Stimulated activated CD4-positive, alpha-beta T cell treated with anti-CD3 and anti-CD28 coated beads, Interleukin-15, amount 100 ng/mL, for 1 hour (primary cell): ENCODE results near the gene MSMB.
"Not testable (repeated sequence)": the region's sequence is repeated elsewhere in the genome, so short reads cannot be mapped to it uniquely, and the experiment has no call there.

ENCODE experiments used
- DNase-seq, 2 donors: peaks; one replicate each; pipeline ENCODE4 v3.0.0-alpha.2; 2020; ENCODE audit warnings: low read depth in 1 of 2, low spot score in 1 of 2

The MSMB gene

DNA sequence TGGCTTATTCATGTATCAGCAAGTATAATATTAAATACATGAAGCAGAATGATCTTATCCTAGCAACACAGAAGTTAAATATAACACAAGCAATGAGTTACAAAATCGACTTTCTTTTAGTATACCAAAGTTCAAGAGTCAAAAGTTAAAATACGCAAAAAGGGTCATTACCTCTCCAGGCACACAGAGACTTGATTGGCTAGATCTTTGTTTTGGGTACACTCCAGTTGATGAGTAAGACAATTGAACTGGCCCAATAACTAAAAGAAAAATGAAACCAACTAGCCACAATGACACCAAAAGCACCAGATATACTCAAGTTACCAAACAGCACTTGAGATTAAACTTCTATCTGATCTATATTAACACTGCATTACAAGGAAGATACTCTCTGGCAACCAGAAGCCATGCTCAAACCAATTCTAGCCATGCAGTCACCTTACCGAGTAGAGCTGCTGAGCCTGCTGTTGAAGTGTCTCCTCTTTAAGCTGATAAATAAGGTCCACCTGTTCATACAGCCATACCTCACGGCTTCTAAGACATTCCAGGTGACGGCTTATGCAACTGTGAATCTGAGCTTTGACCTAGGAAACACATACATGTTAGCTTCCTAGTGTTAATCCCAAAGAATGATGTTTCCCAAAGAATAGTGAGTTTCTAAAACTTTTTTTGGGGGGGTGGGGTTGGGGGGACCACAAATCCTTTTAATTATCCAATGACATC, 31.2 kb downstream of the MSMB start:
- DNase-seq: no peak

DNA sequence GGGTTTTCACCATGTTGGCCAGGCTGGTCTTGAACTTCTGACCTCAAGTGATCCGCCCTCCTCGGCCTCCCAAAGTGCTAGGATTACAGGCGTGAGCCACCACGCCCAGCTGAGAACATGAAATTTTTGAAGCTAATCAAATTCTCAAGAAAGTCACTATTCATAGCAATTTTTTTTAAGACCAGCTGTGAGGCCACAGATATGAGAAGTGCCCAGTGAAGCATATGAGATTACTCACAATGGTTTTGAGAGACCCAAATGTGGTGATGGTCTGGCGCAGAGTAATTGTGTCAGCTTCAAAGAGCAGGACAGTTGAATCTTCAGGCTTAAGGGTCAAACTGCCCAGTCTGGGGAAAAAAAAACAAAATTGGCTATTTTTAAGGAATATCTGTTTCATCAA, 31.9 kb downstream of the MSMB start:
- DNase-seq: no peak

DNA sequence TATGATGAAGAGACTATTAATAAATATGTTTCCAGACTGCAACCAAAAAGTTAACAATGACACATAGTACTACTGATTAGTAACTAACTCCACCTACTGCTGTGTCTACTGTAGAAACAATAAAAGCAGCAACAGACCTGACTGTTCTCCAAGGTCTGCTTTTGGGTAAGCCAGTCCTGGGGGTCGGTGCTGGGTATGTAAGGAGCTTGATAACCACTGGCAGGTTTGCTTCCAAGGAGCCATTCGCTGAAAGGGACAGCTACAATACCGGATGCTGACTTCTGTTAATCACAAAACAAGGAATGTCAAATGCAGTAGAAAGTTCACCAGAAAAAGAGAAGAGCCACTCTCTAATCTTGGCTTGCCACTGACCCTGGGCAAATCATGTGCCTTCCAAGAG, 33.3 kb downstream of the MSMB start:
- DNase-seq: no peak

DNA sequence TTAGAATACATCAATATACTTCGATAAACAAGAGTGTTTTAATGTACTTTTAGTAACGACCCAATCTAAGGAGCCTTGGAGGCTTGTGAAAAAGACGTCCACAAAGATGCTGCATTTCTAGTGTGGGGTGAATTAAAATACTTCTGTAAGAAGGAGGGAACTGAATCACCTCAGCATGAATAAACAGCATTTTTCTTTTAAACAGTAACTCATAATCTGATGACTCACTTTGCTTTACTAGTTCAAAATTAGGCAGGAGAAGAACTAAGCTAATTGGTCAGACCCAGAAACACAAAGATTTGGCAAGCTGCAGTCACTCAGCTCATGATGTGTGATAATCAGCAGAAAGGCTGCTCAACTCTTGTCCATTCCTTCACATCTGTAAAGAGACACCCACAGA, 39.9 kb downstream of the MSMB start:
- DNase-seq: no peak

DNA sequence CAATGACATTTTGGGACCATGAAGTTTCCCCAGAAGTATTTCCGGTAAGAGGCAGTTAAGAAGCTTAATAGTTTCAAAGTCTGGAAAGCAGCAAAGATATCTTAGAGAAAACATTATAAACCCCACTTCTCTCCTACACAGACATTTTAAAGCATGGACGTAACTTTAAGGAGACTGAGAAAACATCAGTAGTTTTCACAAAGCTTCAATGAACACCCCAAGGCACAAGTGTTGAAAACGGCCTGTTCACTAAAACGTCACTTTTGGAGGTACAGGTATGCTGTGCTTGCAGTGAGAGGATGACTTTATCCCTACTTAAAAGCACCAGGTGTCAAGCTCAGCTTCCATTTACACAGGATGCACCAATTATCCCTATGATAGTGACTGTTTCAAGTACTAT, 40.7 kb downstream of the MSMB start:
- DNase-seq: no peak

DNA sequence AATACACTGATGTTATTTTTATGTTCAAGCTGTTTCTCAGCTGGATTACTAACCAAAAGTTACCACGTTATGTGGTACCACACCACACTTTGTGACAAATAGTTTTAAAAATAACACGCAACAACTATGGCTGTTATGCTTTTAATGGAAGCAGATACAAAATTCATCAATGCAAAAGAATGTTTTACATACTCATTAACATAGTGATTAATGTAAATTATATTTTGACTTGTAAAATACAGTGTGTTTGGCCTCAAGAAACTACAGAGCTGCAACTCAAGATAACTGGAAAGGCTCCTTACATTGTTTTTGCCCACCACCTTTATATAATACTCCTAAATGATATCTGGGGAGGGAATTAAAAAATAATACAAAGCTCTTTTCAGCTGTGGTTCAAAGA, 41.1 kb downstream of the MSMB start:
- DNase-seq: no peak

DNA sequence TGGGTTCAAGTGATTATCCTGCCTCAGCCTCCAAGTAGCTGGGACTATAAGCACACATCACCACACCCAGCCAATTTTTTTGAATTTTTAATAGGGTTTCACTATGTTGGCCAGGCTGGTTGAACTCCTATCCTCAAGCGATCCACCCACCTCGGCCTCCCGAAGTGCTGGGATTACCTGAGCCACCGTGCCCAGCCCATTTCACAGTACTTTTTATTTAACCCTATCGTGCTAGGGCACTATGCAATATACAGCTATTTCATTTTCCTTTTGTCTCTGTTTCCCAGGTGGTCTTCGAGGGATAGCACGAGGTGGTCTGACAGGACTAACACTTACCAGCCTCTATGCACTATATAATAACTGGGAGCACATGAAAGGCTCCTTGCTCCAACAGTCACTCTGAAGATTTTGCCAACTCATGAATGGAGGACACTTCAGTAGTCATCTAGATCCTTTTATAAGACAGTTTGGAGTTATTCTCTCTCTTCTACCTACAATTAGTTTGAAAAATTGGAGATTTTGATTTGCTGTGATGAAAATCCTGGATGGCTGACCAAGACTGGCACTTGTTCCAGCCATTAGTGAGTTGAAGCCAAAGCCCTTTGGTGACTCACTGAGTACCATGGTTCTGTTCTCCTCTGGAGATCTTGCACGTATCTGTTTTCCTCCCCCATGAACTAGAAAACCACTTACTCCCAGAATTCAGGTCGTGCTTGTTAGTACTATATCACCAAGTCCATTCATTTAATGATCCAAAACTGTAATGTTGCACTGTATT, 43.0 kb downstream of the MSMB start:
- DNase-seq: no peak

DNA sequence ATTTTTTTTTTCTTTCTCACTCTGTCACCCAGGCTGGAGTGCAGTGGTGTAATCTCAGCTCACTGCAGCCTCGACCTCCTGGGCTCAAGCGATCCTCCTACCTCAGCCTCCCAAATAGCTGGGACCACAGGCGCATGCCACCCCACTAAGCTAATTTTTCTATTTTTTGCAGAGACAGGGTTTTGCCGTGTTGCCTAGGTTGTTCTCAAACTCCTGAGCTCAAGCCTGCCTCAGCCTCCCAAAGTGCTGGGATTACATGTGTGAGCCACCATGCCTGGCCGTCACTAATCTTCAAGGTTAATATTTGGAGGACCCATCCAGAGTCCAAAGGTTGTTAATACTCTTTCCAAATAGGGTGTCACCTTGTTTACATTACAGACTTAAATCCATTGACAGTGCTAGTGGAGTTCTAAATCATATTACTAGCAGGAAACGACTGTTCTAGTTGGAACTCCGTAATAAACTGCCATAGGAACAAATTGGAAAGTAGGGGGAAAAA, 43.8 kb downstream of the MSMB start:
- DNase-seq: not testable (repeated sequence)

DNA sequence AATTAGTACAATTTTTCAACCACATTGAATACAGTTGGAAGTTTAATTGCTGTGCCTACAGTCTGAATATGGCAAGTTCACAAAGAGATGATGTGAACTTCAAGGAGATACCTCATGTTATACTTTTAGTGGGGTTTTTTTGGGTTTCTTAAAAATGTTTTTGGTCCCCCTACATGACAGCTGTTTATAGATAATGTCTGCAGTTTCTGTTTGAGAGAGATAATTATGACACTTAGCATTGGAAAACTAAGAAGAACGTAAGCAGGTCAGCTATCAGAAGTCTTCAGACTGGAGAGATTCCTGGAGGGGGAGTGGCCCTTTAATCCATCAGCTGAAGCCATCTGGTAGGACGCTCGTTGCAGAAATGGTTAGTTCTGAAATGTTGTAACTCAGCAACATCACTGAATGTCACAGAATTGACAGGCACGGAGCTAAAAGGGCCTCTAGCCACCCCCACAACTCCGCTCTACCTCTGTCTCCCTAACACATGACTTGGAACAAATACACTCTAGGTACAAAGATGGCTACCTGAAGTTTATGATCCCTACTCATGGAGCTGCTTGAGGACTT, 44.8 kb downstream of the MSMB start:
- no peak for DNase-seq

DNA sequence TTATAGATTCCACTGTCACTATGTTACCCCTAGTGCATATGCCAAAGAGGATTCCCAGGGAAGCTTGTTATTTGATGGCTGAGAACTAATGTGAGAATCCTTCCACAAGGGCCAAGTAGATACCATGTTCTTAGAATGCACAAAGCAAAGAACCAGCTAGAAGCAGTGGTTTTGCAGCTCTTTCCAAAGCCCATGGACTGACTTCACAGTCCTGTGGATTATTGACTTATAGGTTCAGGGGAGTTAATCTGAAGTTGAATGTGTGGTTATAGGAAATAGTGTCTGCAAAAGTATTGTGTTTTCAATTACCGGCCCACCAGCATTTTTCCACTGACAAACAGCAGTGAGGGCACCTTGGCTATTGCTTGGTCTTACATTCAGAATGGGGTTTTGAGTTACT, 45.5 kb downstream of the MSMB start:
- DNase-seq: no peak

DNA sequence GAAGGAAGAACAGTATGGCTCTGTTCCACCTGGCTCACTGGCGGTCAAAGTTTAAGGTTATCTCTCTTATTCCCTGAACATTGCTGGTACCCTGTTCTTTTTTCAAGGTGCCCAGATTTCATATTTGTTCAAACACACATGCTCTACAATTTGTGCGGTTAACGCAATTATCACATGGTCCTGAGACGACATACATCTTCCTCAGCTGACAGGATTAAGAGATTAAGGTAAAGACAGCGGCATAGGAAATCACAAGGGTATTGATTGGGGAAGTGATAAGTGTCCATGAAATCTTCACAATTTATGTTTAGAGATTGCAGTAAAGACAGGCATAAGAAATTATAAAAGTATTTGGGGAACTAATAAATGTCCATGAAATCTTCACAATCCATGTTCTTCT, 46.1 kb downstream of the MSMB start:
- not testable (repeated sequence) for DNase-seq

DNA sequence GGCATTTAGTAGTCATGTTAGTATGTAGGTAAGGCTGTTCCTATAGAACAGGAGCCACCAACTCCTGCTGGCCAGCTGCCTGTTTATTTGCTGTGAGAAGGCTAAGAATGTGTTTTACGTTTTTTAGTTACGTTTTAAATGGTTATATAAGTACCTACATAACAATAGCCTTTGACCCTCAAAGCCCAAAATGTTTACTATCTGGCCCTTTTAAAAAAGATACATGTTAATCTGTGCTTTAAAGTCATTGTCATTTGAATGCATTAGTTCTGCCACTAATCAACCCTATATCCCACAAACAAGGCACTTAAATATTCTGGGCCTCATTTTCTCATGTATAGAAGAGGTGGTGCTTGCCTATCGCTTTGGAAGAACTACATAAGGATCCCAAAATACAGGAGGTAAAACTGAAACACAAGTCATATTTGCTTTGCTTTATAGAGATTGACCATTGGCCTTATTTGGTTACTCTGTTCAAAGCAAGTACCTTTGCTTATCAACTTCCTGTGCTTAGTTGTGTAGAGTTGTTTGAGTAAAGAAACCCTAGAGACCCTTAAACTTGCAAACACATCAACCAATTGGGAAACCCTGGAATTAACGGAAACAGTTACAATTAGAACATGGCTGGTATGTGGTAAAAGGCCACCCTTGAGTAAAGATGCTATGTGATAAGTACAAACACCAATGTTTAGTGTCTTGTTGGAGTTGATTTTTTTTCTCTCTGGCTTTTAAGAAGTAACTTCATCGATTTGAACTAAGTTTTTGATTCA, 47.9 kb downstream of the MSMB start:
- DNase-seq: no peak

DNA sequence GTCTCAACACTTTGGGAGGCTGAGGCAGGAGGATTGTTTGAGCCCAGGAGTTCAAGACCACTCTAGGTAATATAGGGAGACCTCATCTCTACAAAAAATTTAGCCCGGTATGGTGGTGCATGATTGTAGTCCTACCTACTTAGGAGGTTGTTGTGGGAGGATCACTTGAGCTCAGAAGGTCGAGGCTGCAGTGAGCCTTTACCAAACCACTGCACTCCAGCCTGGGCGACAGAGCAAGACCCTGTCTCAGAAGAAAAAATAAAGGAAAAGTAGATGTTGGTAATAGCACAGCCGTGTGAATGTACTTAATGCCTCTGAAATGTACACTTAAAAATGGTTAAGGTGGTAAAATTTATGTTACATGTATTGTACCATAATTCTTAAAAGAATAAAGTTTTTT, 48.5 kb downstream of the MSMB start:
- DNase-seq: no peak

DNA sequence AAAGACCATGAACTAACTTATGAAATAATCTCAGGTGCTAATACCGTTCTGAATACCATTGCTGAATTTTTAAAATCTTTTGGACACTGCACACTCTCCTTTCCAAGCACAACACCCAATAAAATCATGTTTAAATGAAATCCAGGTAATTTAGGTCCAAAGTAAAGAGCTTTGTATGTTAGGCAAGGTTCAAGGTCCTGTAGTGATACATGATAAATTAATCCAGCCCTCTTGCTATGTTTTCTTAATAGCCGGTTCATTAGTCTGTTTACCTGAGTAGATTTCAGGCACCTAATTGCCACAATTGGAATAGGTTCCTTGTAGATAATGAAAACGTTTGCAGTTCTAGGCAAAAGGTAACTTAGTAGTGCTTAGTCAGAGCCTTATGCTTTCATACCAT, 60.5 kb downstream of the MSMB start:
- DNase-seq: not testable (repeated sequence)

DNA sequence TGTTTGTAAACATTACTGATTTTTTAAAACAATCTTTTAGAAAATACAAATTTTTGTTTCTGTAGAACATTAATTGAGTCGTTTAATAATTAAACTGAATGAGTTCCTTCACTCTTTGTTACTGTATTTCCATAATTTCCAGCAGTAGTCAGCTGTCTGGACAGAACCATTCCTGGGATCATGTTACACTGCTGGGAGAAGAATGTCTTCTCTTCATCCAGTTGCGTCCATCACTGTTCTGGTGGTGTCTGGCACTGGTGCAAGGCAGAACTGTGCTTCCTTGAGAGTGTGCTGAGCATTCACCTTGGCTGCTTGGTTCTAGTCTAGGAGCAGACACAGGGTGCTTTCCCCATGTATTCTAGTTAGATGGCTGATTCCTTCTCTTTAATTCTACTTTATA, 61.6 kb downstream of the MSMB start:
- not testable (repeated sequence) for DNase-seq

DNA sequence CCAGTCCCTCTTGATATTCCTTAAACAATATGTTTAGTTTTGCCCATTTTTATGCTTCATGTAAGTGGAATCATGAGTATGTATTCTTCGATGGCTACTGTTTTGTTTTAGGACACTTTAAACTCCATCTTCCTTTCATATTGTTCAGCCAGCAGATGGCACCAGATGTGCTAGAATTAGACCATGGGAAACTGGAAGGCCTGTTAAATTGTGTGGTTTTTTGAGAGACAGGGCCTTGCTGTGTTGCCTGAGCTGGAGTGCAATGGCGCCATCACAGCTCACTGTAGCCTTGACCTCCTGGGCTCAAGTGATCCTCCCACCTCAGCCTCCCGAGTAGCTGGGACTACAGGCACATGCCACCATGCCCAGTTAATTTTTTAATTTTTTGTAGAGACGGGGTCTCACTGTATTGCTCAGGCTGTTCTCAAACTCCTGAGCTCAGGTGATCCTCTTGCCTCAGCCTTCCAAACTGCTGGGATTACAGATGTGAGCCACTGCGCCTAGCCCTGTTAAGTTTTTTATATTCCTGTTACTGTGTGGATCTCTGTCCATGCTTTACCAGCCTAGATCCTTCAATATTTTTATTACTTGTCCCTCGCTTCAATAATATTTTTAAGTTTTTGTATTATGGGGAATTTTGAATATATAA, 62.4 kb downstream of the MSMB start:
- DNase-seq: not testable (repeated sequence)
